Natural killer cell (primary cell): ENCODE results near the gene GNAZ. TPM values are rescaled to one million over a fixed set of nuclear protein-coding genes. Genes with fewer than 3 reads are reported as not detected.

Source experiments
- ATAC-seq, 3 donors: fragments of 150-1000 bp in 2 of 3; fragments of 200-7000 bp in 1 of 3; cut with Tn5 transposase; 1 replicate in 1 of 3; 2 replicates in 2 of 3; pipeline ENCODE4 v1.10.0; 2021; ENCODE audit warnings: mild to moderate bottlenecking in 2 of 3, moderate library complexity in 2 of 3
- DNase-seq, 2 donors: peaks; one replicate each; pipeline versions ENCODE4 v3.0.0 to v3.0.0-alpha.2; 2013 to 2021; ENCODE audit warnings: mixed read lengths in 1 of 2
- H3K27ac ChIP-seq: one replicate; pipeline ENCODE4 v1.5.1; 2013; ENCODE audit warnings: mild to moderate bottlenecking, low read length
- H3K27me3 ChIP-seq: one replicate; pipeline ENCODE4 v1.6.1; 2013; ENCODE audit warnings: low read length; ENCODE audit not compliant: control insufficient read depth, insufficient read depth
- H3K36me3 ChIP-seq: one replicate; pipeline ENCODE4 v1.6.1; 2013; ENCODE audit warnings: low read length; ENCODE audit not compliant: control insufficient read depth, insufficient read depth
- H3K4me1 ChIP-seq: one replicate; pipeline ENCODE4 v1.6.1; 2013; ENCODE audit warnings: low read length; ENCODE audit not compliant: control insufficient read depth, insufficient read depth
- H3K4me3 ChIP-seq: one replicate; pipeline ENCODE4 v1.5.1; 2013; ENCODE audit warnings: low read length
- H3K9me3 ChIP-seq: one replicate; pipeline ENCODE4 v1.6.1; 2013; ENCODE audit warnings: low read length; ENCODE audit not compliant: control insufficient read depth, insufficient read depth
- H3K27ac Mint-ChIP-seq, 2 donors: one replicate each; pipeline ENCODE4 v1.8.0; 2022; ENCODE audit warnings: mild to moderate bottlenecking in 2 of 2, mixed read lengths in 2 of 2, moderate library complexity in 1 of 2
- H3K27me3 Mint-ChIP-seq, 2 donors: one replicate each; pipeline ENCODE4 v1.8.0; 2022; ENCODE audit warnings: low read depth in 2 of 2, mixed read lengths in 2 of 2
- H3K36me3 Mint-ChIP-seq: one replicate; pipeline ENCODE4 v1.8.0; 2022; ENCODE audit warnings: mixed read lengths
- H3K4me1 Mint-ChIP-seq, 2 donors: one replicate each; pipeline ENCODE4 v1.8.0; 2022; ENCODE audit warnings: mixed read lengths in 2 of 2
- H3K4me3 Mint-ChIP-seq: one replicate; pipeline ENCODE4 v1.8.0; 2022; ENCODE audit warnings: mild to moderate bottlenecking, moderate library complexity, mixed read lengths
- H3K9me3 Mint-ChIP-seq, 2 donors: one replicate each; pipeline ENCODE4 v1.8.0; 2022; ENCODE audit warnings: mixed read lengths in 2 of 2
- CTCF ChIP-seq: fragments of 200-600 bp; IDR thresholded peaks from one replicate; pipeline ENCODE4 v1.8.0; 2022; ENCODE audit warnings: antibody characterized with exemption
- WGBS: methylation state at CpG from one replicate; pipeline ENCODE4 v1.1.7; 2013; ENCODE audit warnings: missing lambda C conversion rate; ENCODE audit not compliant: insufficient coverage; 5-methylcytosine and 5-hydroxymethylcytosine counted together
- intact Hi-C: fragments of 100-400 bp; cut with micrococcal nuclease; formaldehyde crosslinking; loops from one replicate; pipeline ENCODE4 v1.14.2; 2022
- total RNA-seq, 4 donors: library from RNA; stranded (reverse); fragments of 120-200 nt in 1 of 4; gene quantifications; one replicate each; pipeline versions ENCODE4 v1.2.3 to v1.2.4, GENCODE V29; 2013 to 2022

Gene GNAZ
- total RNA-seq, 3 donors from 2014 or later (not counting 1 experiment from before 2014, with no cell fraction given): 4.5 to 7.5 (median 5.6) TPM

- Mint-ChIP-seq H3K36me3 (no peaks in the 10 kb centered on the region), H3K4me3 (no peak overlapping the region), H3K27me3 (no peaks in the 10 kb centered on the region), H3K27ac (no peak overlapping the region), H3K9me3 (no peaks in the 10 kb centered on the region), H3K4me1 (no peaks in the 10 kb centered on the region)
- no peak overlapping the region for H3K27ac ChIP-seq
- H3K9me3 ChIP-seq: no peaks in the 10 kb centered on the region
- TF ChIP-seq CTCF: no peak
- no peak for DNase-seq
- WGBS: 96% methylated on average over 30 of the region's 31 CpGs
- intact Hi-C loops: no loop called here
- no peaks in the 10 kb centered on the region for H3K27me3 ChIP-seq
- H3K4me1 ChIP-seq: no peaks in the 10 kb centered on the region
- H3K36me3 ChIP-seq: no peaks in the 10 kb centered on the region
- H3K4me3 ChIP-seq: no peak overlapping the region
- ATAC-seq: no peak
These were observed 24.7 kb downstream of the GNAZ start for GRCh38 chr22:23094695-23095681.

- Mint-ChIP-seq H3K36me3 (no peaks in the 10 kb centered on the region), H3K4me3 (no peak overlapping the region), H3K27ac (no peak overlapping the region), H3K27me3 (no peaks in the 10 kb centered on the region), H3K9me3 (no peaks in the 10 kb centered on the region), H3K4me1 (no peaks in the 10 kb centered on the region)
- no peaks in the 10 kb centered on the region for H3K27me3 ChIP-seq
- WGBS: 96% methylated on average over 45 of the region's 45 CpGs
- no peaks in the 10 kb centered on the region for H3K4me1 ChIP-seq
- intact Hi-C loops: no loop called here
- no peak overlapping the region for H3K4me3 ChIP-seq
- no peak for TF ChIP-seq CTCF
- DNase-seq (no peak), ATAC-seq (no peak)
- H3K9me3 ChIP-seq: no peaks in the 10 kb centered on the region
- H3K27ac ChIP-seq: no peak overlapping the region
- H3K36me3 ChIP-seq: no peaks in the 10 kb centered on the region
These were observed 25.5 kb downstream of the GNAZ start for GRCh38 chr22:23095733-23096342.

GRCh38 chr22:23097412-23098229 is 27.3 kb downstream of the GNAZ start:
- no peak overlapping the region for H3K27ac ChIP-seq
- H3K4me3 Mint-ChIP-seq: no peak overlapping the region
- H3K27ac Mint-ChIP-seq: no peak overlapping the region
- intact Hi-C loops: no loop called here
- no peak for DNase-seq
- no peaks in the 10 kb centered on the region for H3K27me3 ChIP-seq
- no peaks in the 10 kb centered on the region for H3K4me1 ChIP-seq
- no peaks in the 10 kb centered on the region for H3K36me3 ChIP-seq
- 94% methylated on average over 16 of the region's 16 CpGs for WGBS
- no peak overlapping the region for H3K4me3 ChIP-seq
- no peaks in the 10 kb centered on the region for H3K4me1 Mint-ChIP-seq
- no peaks in the 10 kb centered on the region for H3K9me3 ChIP-seq
- no peak for TF ChIP-seq CTCF
- no peak for ATAC-seq
- H3K27me3 Mint-ChIP-seq: no peaks in the 10 kb centered on the region
- H3K36me3 Mint-ChIP-seq: no peaks in the 10 kb centered on the region
- H3K9me3 Mint-ChIP-seq: no peaks in the 10 kb centered on the region
